Fibroblast of skin of left biceps (primary cell): Measurements from ENCODE around the gene ZNF626.
A peak's percentile ranks its signal among the peaks of the same experiment; 100 is the strongest.
"Not testable (repeated sequence)": the region's sequence is repeated elsewhere in the genome, so short reads cannot be mapped to it uniquely, and the experiment has no call there.

Source experiments
- DNase-seq, 2 experiments: peaks; one replicate each; pipeline ENCODE4 v3.0.0-alpha.2; 2013; ENCODE audit warnings: low read depth in 2 of 2

The ZNF626 gene

GRCh38 chr19:20661150-20661819, at the start of gene ZNF626:
Gene ZNF626, minus strand, starts transcription at chr19:20661571. Its CDS starts 125 bp downstream, at chr19:20661446.
- DNase-seq: peak; percentile 93 to 94

- DNase-seq: no peak
Measured at GRCh38 chr19:20669263-20669662, 7.9 kb upstream of the ZNF626 start.

DNA sequence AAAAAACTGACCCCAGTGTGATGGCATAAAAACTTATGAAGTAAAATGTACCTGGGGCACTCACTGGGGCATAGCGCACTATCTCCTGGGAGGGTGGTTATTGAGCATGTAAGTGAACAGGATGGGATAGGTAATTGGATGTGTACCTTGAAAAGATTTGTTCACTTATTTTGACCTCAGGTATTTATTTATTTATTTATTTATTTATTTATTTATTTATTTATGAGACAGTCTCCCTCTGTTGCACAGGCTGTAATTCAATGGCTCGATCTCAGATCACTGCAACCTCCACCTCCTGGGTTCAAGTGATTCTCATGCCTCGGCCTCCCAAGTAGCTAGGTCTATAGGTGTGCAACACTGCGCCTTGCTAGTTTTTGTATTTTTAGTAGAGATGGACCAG, 5.9 kb upstream of the ZNF626 start:
- no peak for DNase-seq

- no peak for DNase-seq
Measured at GRCh38 chr19:20664901-20665781, 3.8 kb upstream of the ZNF626 start.

- DNase-seq: not testable (repeated sequence)
Measured at GRCh38 chr19:20664475-20664874, 3.1 kb upstream of the ZNF626 start.

DNA sequence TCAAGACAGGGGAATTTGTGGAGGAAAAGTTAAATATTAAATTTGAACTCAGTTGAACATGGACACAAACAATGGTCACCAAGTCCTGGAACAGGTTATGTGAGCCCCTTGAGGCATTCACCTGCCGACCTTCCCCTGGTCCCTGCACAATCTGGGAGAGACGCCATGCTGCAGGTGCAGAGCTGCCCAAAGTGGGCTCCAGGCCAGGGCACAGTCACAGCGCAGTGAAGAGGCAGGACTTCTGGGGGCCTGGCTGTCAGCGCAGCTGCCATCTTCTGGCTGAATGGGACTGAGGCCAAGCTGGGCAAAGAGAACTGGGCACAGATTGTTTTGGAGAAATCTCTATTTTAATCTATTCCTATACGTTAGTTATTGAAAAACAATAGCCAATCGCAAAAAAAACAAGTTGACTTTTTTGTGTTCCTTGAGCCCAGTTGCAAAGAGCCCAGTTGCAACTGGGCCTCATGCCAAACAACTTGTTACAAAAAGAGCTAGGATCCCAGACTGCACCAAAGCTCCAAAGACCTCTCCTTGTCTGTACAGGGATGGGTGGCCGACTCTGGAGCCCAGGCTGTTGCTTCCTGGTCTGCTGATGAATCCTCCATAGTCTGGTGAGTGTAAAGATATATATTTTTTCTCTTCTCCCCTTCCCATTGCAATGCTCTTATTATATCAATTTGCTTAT, 1.2 kb upstream of the ZNF626 start:
- no peak for DNase-seq

- no peak for DNase-seq
Measured at GRCh38 chr19:20660473-20661140, 764 bp downstream of the ZNF626 start.

GRCh38 chr19:20640545-20640944, 20.8 kb downstream of the ZNF626 start:
- no peak for DNase-seq

- DNase-seq: no peak
Measured at GRCh38 chr19:20640023-20640422, 21.3 kb downstream of the ZNF626 start.

DNA sequence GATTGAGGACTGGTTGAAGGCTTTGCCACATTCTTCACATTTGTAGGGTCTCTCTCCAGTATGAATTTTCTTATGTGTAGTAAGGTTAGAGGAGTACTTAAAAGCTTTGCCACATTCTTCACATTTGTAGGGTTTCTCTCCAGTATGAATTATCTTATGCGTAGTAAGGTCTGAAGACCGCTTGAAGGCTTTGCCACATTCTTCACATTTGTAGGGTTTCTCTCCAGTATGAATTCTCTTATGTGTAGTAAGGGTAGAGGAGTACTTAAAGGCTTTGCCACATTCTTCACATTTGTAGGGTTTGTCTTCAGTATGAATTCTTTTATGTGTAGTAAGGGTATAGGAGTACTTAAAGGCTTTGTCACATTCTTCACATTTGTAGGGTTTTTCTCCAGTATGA, 36.8 kb downstream of the ZNF626 start:
- DNase-seq: not testable (repeated sequence)

- DNase-seq: no peak
Measured at GRCh38 chr19:20616071-20616470, 45.3 kb downstream of the ZNF626 start.

DNA sequence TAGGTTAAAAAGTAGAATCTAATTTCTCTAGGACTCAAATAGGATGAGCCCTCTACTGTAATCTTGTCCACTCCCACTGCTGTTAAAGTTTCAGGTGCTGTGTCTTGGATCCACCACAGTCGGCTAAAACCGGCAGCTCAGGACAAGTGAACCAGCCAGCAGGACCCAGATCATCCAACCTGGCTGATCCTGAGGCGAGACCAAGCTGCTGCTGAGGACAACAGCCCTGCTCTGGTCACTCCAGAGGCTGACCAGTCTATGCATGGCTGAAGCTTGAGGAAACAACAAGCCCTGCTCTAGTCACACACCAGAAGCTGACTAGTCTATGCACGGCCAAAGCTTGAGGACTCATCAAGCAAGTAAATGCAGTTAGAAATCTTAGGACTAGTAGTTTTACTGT, 46.4 kb downstream of the ZNF626 start:
- DNase-seq: not testable (repeated sequence)

DNA sequence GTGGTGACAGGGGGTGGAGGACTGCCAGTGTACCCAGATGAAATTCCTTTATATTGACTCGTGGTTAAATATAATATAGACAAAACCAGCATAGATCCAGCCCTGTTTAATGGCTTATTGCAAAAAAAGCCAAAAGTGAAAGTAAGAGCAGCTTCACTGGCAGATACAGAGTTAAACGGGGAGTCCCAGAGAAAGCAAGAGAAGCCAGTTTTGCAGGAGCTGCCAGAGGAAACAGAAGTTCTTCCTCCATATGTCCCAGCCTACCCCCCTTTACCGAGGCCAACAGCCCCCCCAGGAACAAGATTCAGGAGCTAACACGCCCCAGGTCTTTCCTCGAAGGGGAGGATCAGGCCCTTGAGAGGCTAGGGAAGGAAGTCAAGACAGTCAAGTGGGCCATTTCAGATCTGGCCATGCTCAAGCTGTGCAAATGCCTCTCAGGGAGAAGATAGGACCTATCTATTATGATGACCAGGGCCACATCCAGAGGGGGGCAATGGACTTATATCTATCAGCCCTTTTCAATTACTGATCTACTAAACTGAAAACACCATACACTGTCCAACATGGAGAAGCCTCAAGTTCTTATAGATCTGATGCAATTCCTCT, 48.6 kb downstream of the ZNF626 start:
- no peak for DNase-seq

- DNase-seq: no peak
Measured at GRCh38 chr19:20611866-20612265, 49.5 kb downstream of the ZNF626 start.

- DNase-seq: no peak
Measured at GRCh38 chr19:20607943-20608342, 53.4 kb downstream of the ZNF626 start.
